ENCODE results near the gene DUS4L.

Gene DUS4L

GRCh38 chr7:107600816-107601215 lies 37.0 kb downstream of the DUS4L start:
- Histone ChIP-seq H3K9me3 (ENCODE audit: severe bottlenecking) (no peaks in the 10 kb centered on the region), H3K27ac (ENCODE audit: poor library complexity, severe bottlenecking) (no peak overlapping the region), H3K27me3 (ENCODE audit: insufficient read depth, poor library complexity, severe bottlenecking) (no peaks in the 10 kb centered on the region), H3K4me1 (ENCODE audit: insufficient read depth, poor library complexity, severe bottlenecking) (peaks cover 11% of the 10 kb centered on the region), H3K36me3 (ENCODE audit: low read depth) (peaks cover 63% of the 10 kb centered on the region), H3K4me3 (ENCODE audit: severe bottlenecking) (no peak overlapping the region)
- no peak for TF ChIP-seq CTCF (IDR thresholded peaks at IDR 0.05; ENCODE audit: poor library complexity, severe bottlenecking)
- ATAC-seq (ENCODE audit: low read depth) (no peak), DNase-seq (ENCODE audit: low spot score) (no peak)

GRCh38 chr7:107605218-107605815 lies 41.5 kb downstream of the DUS4L start:
- Histone ChIP-seq H3K4me1 (ENCODE audit: insufficient read depth, poor library complexity, severe bottlenecking) (no peaks in the 10 kb centered on the region), H3K27me3 (ENCODE audit: insufficient read depth, poor library complexity, severe bottlenecking) (no peaks in the 10 kb centered on the region), H3K36me3 (ENCODE audit: low read depth) (peaks cover 45% of the 10 kb centered on the region), H3K27ac (ENCODE audit: poor library complexity, severe bottlenecking) (no peak overlapping the region), H3K4me3 (ENCODE audit: severe bottlenecking) (no peak overlapping the region), H3K9me3 (ENCODE audit: severe bottlenecking) (no peaks in the 10 kb centered on the region)
- TF ChIP-seq CTCF (IDR thresholded peaks at IDR 0.05; ENCODE audit: poor library complexity, severe bottlenecking) = no peak
- no peak for ATAC-seq (ENCODE audit: low read depth)
- no peak for DNase-seq (ENCODE audit: low spot score)

- no peaks in the 10 kb centered on the region for H3K27me3 ChIP-seq (ENCODE audit: insufficient read depth, poor library complexity, severe bottlenecking)
- no peak overlapping the region for H3K4me3 ChIP-seq (ENCODE audit: severe bottlenecking)
- no peak overlapping the region for H3K27ac ChIP-seq (ENCODE audit: poor library complexity, severe bottlenecking)
- DNase-seq (ENCODE audit: low spot score) (no peak), ATAC-seq (ENCODE audit: low read depth) (no peak)
- H3K4me1 ChIP-seq (ENCODE audit: insufficient read depth, poor library complexity, severe bottlenecking) = no peaks in the 10 kb centered on the region
- peaks cover 35% of the 10 kb centered on the region for H3K36me3 ChIP-seq (ENCODE audit: low read depth)
- no peaks in the 10 kb centered on the region for H3K9me3 ChIP-seq (ENCODE audit: severe bottlenecking)
- no peak for TF ChIP-seq CTCF (IDR thresholded peaks at IDR 0.05; ENCODE audit: poor library complexity, severe bottlenecking)
Observed at GRCh38 chr7:107606303-107606702, 42.5 kb downstream of the DUS4L start.

GRCh38 chr7:107609811-107610261 lies 46.1 kb downstream of the DUS4L start:
- peaks cover 20% of the 10 kb centered on the region for H3K36me3 ChIP-seq (ENCODE audit: low read depth)
- H3K9me3 ChIP-seq (ENCODE audit: severe bottlenecking) = no peaks in the 10 kb centered on the region
- peaks cover 11% of the 10 kb centered on the region for H3K4me1 ChIP-seq (ENCODE audit: insufficient read depth, poor library complexity, severe bottlenecking)
- H3K27me3 ChIP-seq (ENCODE audit: insufficient read depth, poor library complexity, severe bottlenecking) = no peaks in the 10 kb centered on the region
- no peak overlapping the region for H3K4me3 ChIP-seq (ENCODE audit: severe bottlenecking)
- no peak for TF ChIP-seq CTCF (IDR thresholded peaks at IDR 0.05; ENCODE audit: poor library complexity, severe bottlenecking)
- DNase-seq (ENCODE audit: low spot score) (no peak), ATAC-seq (ENCODE audit: low read depth) (no peak)
- H3K27ac ChIP-seq (ENCODE audit: poor library complexity, severe bottlenecking) = no peak overlapping the region

GRCh38 chr7:107610323-107610722 lies 46.6 kb downstream of the DUS4L start:
- ATAC-seq (ENCODE audit: low read depth) (no peak), DNase-seq (ENCODE audit: low spot score) (no peak)
- no peak for TF ChIP-seq CTCF (IDR thresholded peaks at IDR 0.05; ENCODE audit: poor library complexity, severe bottlenecking)
- Histone ChIP-seq H3K27ac (ENCODE audit: poor library complexity, severe bottlenecking) (no peak overlapping the region), H3K9me3 (ENCODE audit: severe bottlenecking) (no peaks in the 10 kb centered on the region), H3K4me1 (ENCODE audit: insufficient read depth, poor library complexity, severe bottlenecking) (peaks cover 12% of the 10 kb centered on the region), H3K4me3 (ENCODE audit: severe bottlenecking) (no peak overlapping the region), H3K36me3 (ENCODE audit: low read depth) (peaks cover 23% of the 10 kb centered on the region), H3K27me3 (ENCODE audit: insufficient read depth, poor library complexity, severe bottlenecking) (no peaks in the 10 kb centered on the region)

Measured in RWPE2 (cell line).